Tibial artery (tissue), 4 donors: ENCODE results near the gene MSANTD1.

Source experiments
- DNase-seq, 2 donors: peaks; one replicate each; pipeline ENCODE4 v3.0.0-alpha.2; 2019
- H3K27ac ChIP-seq, 2 donors: fragments of 200-600 bp; sonication (generic) in 1 of 2; 1 replicate in 1 of 2; 2 replicates in 1 of 2; pipeline ENCODE4 v1.5.1; 2018 to 2019; ENCODE audit warnings: mild to moderate bottlenecking in 1 of 2
- H3K27me3 ChIP-seq, 2 donors: fragments of 200-600 bp; sonication (generic) in 1 of 2; one replicate each; pipeline versions ENCODE4 v1.5.1 to v1.6.0; 2016 to 2019
- H3K36me3 ChIP-seq, 3 donors: fragments of 200-600 bp; sonication (generic) in 2 of 3; one replicate each; pipeline ENCODE4 v1.5.1; 2016 to 2019; ENCODE audit warnings: mild to moderate bottlenecking in 2 of 3
- H3K4me1 ChIP-seq, 4 donors: fragments of 200-600 bp; sonication (generic) in 2 of 4; 1 replicate in 3 of 4; 2 replicates in 1 of 4; pipeline ENCODE4 v1.5.1; 2016 to 2019
- H3K4me3 ChIP-seq, 2 donors: fragments of 200-600 bp; sonication (generic) in 1 of 2; 1 replicate in 1 of 2; 2 replicates in 1 of 2; pipeline ENCODE4 v1.5.1; 2018 to 2019; ENCODE audit warnings: mild to moderate bottlenecking in 2 of 2
- H3K9me3 ChIP-seq, 3 donors: fragments of 200-600 bp; sonication (generic) in 1 of 3; one replicate each; pipeline ENCODE4 v1.5.1; 2016 to 2019
- CTCF ChIP-seq, 2 experiments: fragments of 200-600 bp in 1 of 2; fragments of 450-650 bp in 1 of 2; IDR thresholded peaks; one replicate each; pipeline ENCODE4 v1.5.1; 2017 to 2019; ENCODE audit warnings: antibody characterized with exemption in 2 of 2, mild to moderate bottlenecking in 1 of 2, moderate library complexity in 1 of 2
- intact Hi-C: fragments of 100-400 bp; cut with DNase I; formaldehyde crosslinking; loops from one replicate; pipeline ENCODE4 v1.15.0; 2023; ENCODE audit warnings: low total_unique reads

The MSANTD1 gene

GRCh38 chr4:3251691-3252479, 2.9 kb downstream of the MSANTD1 start:
- Histone ChIP-seq H3K4me1 (no peaks in the 10 kb centered on the region), H3K4me3 (no peak overlapping the region), H3K27ac (no peak overlapping the region), H3K36me3 (peaks cover 0 to 19% (median 0%) of the 10 kb centered on the region in 3 donors), H3K9me3 (no peaks in the 10 kb centered on the region), H3K27me3 (no peaks in the 10 kb centered on the region)
- no peak for TF ChIP-seq CTCF (IDR thresholded peaks at IDR 0.05)
- intact Hi-C loops, result no loop called here
- DNase-seq, result peak; percentile 16 to 53

- Histone ChIP-seq H3K4me1 (no peaks in the 10 kb centered on the region), H3K36me3 (peaks cover 0 to 19% (median 0%) of the 10 kb centered on the region in 3 donors), H3K27me3 (no peaks in the 10 kb centered on the region), H3K27ac (no peak overlapping the region), H3K9me3 (no peaks in the 10 kb centered on the region), H3K4me3 (no peak overlapping the region)
- no peak for TF ChIP-seq CTCF (IDR thresholded peaks at IDR 0.05)
- DNase-seq, result peak in 1 of 2 donors; percentile 2
- intact Hi-C loops, result no loop called here
These were observed 3.5 kb downstream of the MSANTD1 start for GRCh38 chr4:3252480-3252828.

GRCh38 chr4:3252831-3253641, 4.1 kb downstream of the MSANTD1 start:
- peak; percentile 12 to 47 for DNase-seq
- no peak overlapping the region for H3K4me3 ChIP-seq
- intact Hi-C loops, result no loop called here
- H3K36me3 ChIP-seq, result peaks cover 0 to 19% (median 0%) of the 10 kb centered on the region in 3 donors
- no peaks in the 10 kb centered on the region for H3K9me3 ChIP-seq
- H3K27me3 ChIP-seq, result no peaks in the 10 kb centered on the region
- no peak for TF ChIP-seq CTCF (IDR thresholded peaks at IDR 0.05)
- H3K27ac ChIP-seq, result no peak overlapping the region
- no peaks in the 10 kb centered on the region for H3K4me1 ChIP-seq

GRCh38 chr4:3253808-3254207, 4.8 kb downstream of the MSANTD1 start:
- Histone ChIP-seq H3K36me3 (peaks cover 0 to 19% (median 0%) of the 10 kb centered on the region in 3 donors), H3K4me3 (no peak overlapping the region), H3K27me3 (no peaks in the 10 kb centered on the region), H3K9me3 (no peaks in the 10 kb centered on the region), H3K4me1 (no peaks in the 10 kb centered on the region), H3K27ac (no peak overlapping the region)
- intact Hi-C loops, result no loop called here
- TF ChIP-seq CTCF (IDR thresholded peaks at IDR 0.05), result no peak
- DNase-seq, result peak in 1 of 2 donors; percentile 53

- TF ChIP-seq CTCF (IDR thresholded peaks at IDR 0.05), result no peak
These were observed 5.6 kb downstream of the MSANTD1 start for GRCh38 chr4:3254302-3255131.

More at GRCh38 chr4:3254302-3255131, 5.6 kb downstream of the MSANTD1 start:
- no peak for DNase-seq
- Histone ChIP-seq H3K9me3 (no peaks in the 10 kb centered on the region), H3K36me3 (peaks cover 0 to 19% (median 0%) of the 10 kb centered on the region in 3 donors), H3K4me3 (no peak overlapping the region), H3K4me1 (no peaks in the 10 kb centered on the region), H3K27ac (no peak overlapping the region), H3K27me3 (no peaks in the 10 kb centered on the region)
- intact Hi-C loops, result no loop called here
